GM23248 (cell line): Measurements from ENCODE around the gene EIF4G3. TPM values are rescaled to one million over a fixed set of nuclear protein-coding genes. Genes with fewer than 3 reads are reported as not detected.
"Not testable (repeated sequence)": the region's sequence is repeated elsewhere in the genome, so short reads cannot be mapped to it uniquely, and the experiment has no call there.

ENCODE experiments used
- DNase-seq: peaks from one replicate; pipeline ENCODE4 v3.0.0-alpha.2; 2015
- H2AFZ ChIP-seq: fragments of 200-600 bp; sonication (generic); 2 replicates; pipeline ENCODE4 v1.6.1; 2016; ENCODE audit warnings: antibody characterized with exemption
- H3F3A ChIP-seq: fragments of 200-600 bp; sonication (generic); 2 replicates; pipeline ENCODE4 v1.6.1; 2016; ENCODE audit warnings: mild to moderate bottlenecking, antibody characterized with exemption, mixed run types; ENCODE audit not compliant: insufficient read depth
- H3K27ac ChIP-seq: fragments of 200-600 bp; sonication (generic); 2 replicates; pipeline ENCODE4 v1.5.1; 2016; ENCODE audit warnings: mild to moderate bottlenecking
- H3K27me3 ChIP-seq: fragments of 200-600 bp; sonication (generic); replicated peaks from 2 replicates; pipeline ENCODE4 v1.6.1; 2016; ENCODE audit warnings: mild to moderate bottlenecking; ENCODE audit not compliant: insufficient read depth
- H3K36me3 ChIP-seq: fragments of 200-600 bp; sonication (generic); 2 replicates; pipeline ENCODE4 v1.6.1; 2016; ENCODE audit warnings: low read depth, mild to moderate bottlenecking
- H3K4me1 ChIP-seq: fragments of 200-600 bp; sonication (generic); 2 replicates; pipeline ENCODE4 v1.6.1; 2016; ENCODE audit warnings: mild to moderate bottlenecking; ENCODE audit not compliant: insufficient read depth
- H3K4me2 ChIP-seq: fragments of 200-600 bp; sonication (generic); one replicate; pipeline ENCODE4 v1.6.1; 2016; ENCODE audit warnings: mild to moderate bottlenecking; ENCODE audit not compliant: unreplicated experiment
- H3K4me3 ChIP-seq: fragments of 200-600 bp; sonication (generic); 2 replicates; pipeline ENCODE4 v1.5.1; 2016; ENCODE audit warnings: mild to moderate bottlenecking
- H3K79me2 ChIP-seq: fragments of 200-600 bp; sonication (generic); 2 replicates; pipeline ENCODE4 v1.6.1; 2016; ENCODE audit warnings: mild to moderate bottlenecking; ENCODE audit not compliant: insufficient read depth
- H3K9ac ChIP-seq: fragments of 200-600 bp; sonication (generic); 2 replicates; pipeline ENCODE4 v1.6.1; 2016; ENCODE audit warnings: mild to moderate bottlenecking
- H3K9me2 ChIP-seq: fragments of 200-600 bp; sonication (generic); 2 replicates; pipeline ENCODE4 v1.6.1; 2016; ENCODE audit warnings: mixed run types, mild to moderate bottlenecking, moderate library complexity; ENCODE audit not compliant: insufficient read depth
- H3K9me3 ChIP-seq: fragments of 200-600 bp; sonication (generic); one replicate; pipeline ENCODE4 v1.6.1; 2017; ENCODE audit warnings: low read depth
- H4K20me1 ChIP-seq: fragments of 200-600 bp; sonication (generic); 2 replicates; pipeline ENCODE4 v1.6.0; 2016; ENCODE audit not compliant: insufficient read depth
- EZH2 ChIP-seq: fragments of 200-600 bp; sonication (generic); IDR thresholded peaks from 2 replicates; pipeline ENCODE4 v1.6.1; 2018; ENCODE audit warnings: antibody characterized with exemption, mild to moderate bottlenecking; ENCODE audit not compliant: insufficient read depth, poor library complexity, severe bottlenecking
- EZH2phosphoT487 ChIP-seq: fragments of 200-600 bp; sonication (generic); IDR thresholded peaks from 2 replicates; pipeline ENCODE4 v1.6.1; 2018; ENCODE audit warnings: antibody characterized with exemption, moderate library complexity, mild to moderate bottlenecking, low read depth; ENCODE audit not compliant: insufficient read depth
- WGBS, 2 experiments: methylation state at CpG; one replicate each; pipeline ENCODE4 v1.1.6; 2015 to 2017; ENCODE audit warnings: low lambda C conversion rate in 2 of 2, low coverage in 1 of 2; ENCODE audit errors: missing lambda C conversion rate in 2 of 2; 5-methylcytosine and 5-hydroxymethylcytosine counted together
- in situ Hi-C: fragments of 300-500 bp; cut with MboI; formaldehyde crosslinking; loops from 2 replicates; pipeline ENCODE4 v1.15.0; 2020
- polyA plus RNA-seq: library from polyadenylated mRNA; unstranded; fragments of >200 nt; fragmentation: Nextera tagmentation; extraction: Ambion mirVana; gene quantifications from 2 replicates; pipeline ENCODE4 v1.2.1, GENCODE V29; 2016
- total RNA-seq: library from RNA; depleted of rRNA; stranded (reverse); fragments of >200 nt; shearing (Covaris generic); gene quantifications from 2 replicates; pipeline ENCODE4 v1.2.3, GENCODE V29; 2014

The EIF4G3 gene
- total and polyA plus RNA-seq, 2 experiments from 2014 or later = 24.0 to 43.1 TPM

DNA sequence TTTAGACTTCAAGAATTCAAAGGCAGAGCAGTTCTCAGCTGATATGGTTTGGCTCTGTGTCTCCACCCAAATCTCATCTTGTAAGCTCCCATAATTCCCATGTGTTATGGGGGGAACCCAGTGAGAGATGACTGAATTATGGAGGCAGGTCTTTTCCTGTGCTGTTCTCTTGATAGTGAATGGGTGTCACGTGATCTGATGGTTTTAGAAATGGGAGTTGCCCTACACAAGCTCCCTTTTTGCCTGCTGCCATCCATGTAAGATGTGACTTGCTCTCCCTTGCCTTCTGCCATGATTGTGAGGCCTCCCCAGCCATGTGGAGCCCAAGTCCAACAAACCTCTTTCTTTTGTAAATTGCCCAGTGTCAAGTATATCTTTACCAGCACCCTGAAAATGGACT, 146.5 kb downstream of the EIF4G3 start:
- Histone ChIP-seq H3K27me3 (no peaks in the 10 kb centered on the region), H3K9me2 (no peaks in the 10 kb centered on the region), H3K9ac (no peak overlapping the region), H3K27ac (no peak overlapping the region), H3K79me2 (peaks cover 100% of the 10 kb centered on the region), H3F3A (peaks cover 8% of the 10 kb centered on the region; the same call in 1 of the 2 replicates), H3K4me3 (no peak overlapping the region), H2AFZ (no peak overlapping the region), H3K9me3 (no peaks in the 10 kb centered on the region), H4K20me1 (no peaks in the 10 kb centered on the region; the same call in 1 of the 2 replicates), H3K4me2 (no peak overlapping the region), H3K4me1 (no peaks in the 10 kb centered on the region), H3K36me3 (no peaks in the 10 kb centered on the region)
- TF ChIP-seq EZH2phosphoT487 = no peak
- no peak for TF ChIP-seq EZH2
- 100% methylated on average over 1 of the region's 1 CpG for WGBS, 2 experiments
- no peak for DNase-seq
- in situ Hi-C loops = no loop called here

GRCh38 chr1:21028520-21029145, 148.1 kb downstream of the EIF4G3 start:
- Histone ChIP-seq H4K20me1 (no peaks in the 10 kb centered on the region; the same call in 1 of the 2 replicates), H2AFZ (no peak overlapping the region), H3K4me1 (no peaks in the 10 kb centered on the region), H3K4me3 (no peak overlapping the region), H3K4me2 (no peak overlapping the region), H3K9me2 (no peaks in the 10 kb centered on the region), H3F3A (peaks cover 8% of the 10 kb centered on the region; the same call in 1 of the 2 replicates), H3K36me3 (no peaks in the 10 kb centered on the region), H3K27ac (no peak overlapping the region), H3K9me3 (no peaks in the 10 kb centered on the region), H3K79me2 (peaks cover 90% of the 10 kb centered on the region), H3K27me3 (no peaks in the 10 kb centered on the region), H3K9ac (no peak overlapping the region)
- TF ChIP-seq EZH2 (no peak), EZH2phosphoT487 (no peak)
- 95 to 97% methylated on average over 12 of the region's 12 CpGs for WGBS, 2 experiments
- DNase-seq = no peak
- in situ Hi-C loops = no loop called here

DNA sequence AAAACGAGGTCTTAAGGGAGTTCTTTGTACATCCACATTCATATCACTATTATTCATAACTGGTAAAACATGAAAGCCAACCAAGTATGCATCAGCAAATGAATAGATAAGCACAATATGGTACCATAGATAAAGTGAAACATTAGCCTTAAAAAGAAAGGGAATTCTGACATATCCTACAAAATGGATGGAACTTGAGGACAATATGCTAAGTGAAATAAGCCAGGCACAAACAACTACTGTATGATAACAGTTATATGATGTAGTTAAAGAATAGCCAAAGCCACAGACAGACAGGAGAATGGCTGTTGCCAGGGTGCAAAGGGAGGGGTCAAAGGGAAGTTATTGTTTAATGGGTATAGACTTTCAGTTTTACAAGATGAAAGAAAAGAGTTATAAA, 148.9 kb downstream of the EIF4G3 start:
- Histone ChIP-seq H3K4me2 (no peak overlapping the region), H3K4me1 (peaks cover 2% of the 10 kb centered on the region), H3K36me3 (no peaks in the 10 kb centered on the region), H3K9ac (no peak overlapping the region), H3K27ac (no peak overlapping the region), H3K4me3 (no peak overlapping the region), H3K9me3 (no peaks in the 10 kb centered on the region), H2AFZ (no peak overlapping the region), H3F3A (peaks cover 10% of the 10 kb centered on the region), H3K79me2 (peaks cover 83% of the 10 kb centered on the region), H3K9me2 (no peaks in the 10 kb centered on the region), H4K20me1 (no peaks in the 10 kb centered on the region; the same call in 1 of the 2 replicates), H3K27me3 (no peaks in the 10 kb centered on the region)
- in situ Hi-C loops = no loop called here
- no peak for DNase-seq
- no peak for TF ChIP-seq EZH2phosphoT487
- TF ChIP-seq EZH2 = no peak
- 87 to 100% methylated on average over 1 of the region's 1 CpG for WGBS, 2 experiments

DNA sequence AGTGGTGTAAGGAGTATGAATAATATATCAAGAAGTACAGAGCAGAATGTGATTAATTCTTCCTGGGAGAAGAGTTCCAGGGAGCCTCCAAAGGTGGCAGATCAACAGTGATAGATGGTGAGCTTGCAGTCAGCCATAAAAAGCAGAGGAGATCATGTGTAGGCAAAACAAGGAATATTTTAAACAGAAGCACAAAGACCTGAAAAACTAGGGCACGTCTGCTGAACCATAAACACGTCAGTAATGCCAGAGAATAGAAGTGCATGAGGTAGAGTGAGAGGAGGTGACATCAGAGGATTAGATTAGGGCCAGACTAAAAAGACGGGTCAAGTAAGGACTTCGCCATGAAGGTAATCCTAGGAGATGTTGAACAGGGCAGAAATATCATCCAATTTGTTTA, 151.8 kb downstream of the EIF4G3 start:
- Histone ChIP-seq H3K27me3 (no peaks in the 10 kb centered on the region), H3F3A (peaks cover 24% of the 10 kb centered on the region), H3K36me3 (no peaks in the 10 kb centered on the region), H2AFZ (no peak overlapping the region), H3K9me3 (no peaks in the 10 kb centered on the region), H4K20me1 (peaks cover 8% of the 10 kb centered on the region; the same call in 1 of the 2 replicates), H3K4me1 (peaks cover 22% of the 10 kb centered on the region), H3K4me2 (no peak overlapping the region), H3K4me3 (no peak overlapping the region), H3K9ac (no peak overlapping the region), H3K79me2 (peaks cover 79% of the 10 kb centered on the region), H3K27ac (no peak overlapping the region), H3K9me2 (no peaks in the 10 kb centered on the region)
- in situ Hi-C loops = no loop called here
- DNase-seq = no peak
- 96 to 97% methylated on average over 4 of the region's 4 CpGs for WGBS, 2 experiments
- TF ChIP-seq EZH2phosphoT487 (no peak), EZH2 (no peak)

DNA sequence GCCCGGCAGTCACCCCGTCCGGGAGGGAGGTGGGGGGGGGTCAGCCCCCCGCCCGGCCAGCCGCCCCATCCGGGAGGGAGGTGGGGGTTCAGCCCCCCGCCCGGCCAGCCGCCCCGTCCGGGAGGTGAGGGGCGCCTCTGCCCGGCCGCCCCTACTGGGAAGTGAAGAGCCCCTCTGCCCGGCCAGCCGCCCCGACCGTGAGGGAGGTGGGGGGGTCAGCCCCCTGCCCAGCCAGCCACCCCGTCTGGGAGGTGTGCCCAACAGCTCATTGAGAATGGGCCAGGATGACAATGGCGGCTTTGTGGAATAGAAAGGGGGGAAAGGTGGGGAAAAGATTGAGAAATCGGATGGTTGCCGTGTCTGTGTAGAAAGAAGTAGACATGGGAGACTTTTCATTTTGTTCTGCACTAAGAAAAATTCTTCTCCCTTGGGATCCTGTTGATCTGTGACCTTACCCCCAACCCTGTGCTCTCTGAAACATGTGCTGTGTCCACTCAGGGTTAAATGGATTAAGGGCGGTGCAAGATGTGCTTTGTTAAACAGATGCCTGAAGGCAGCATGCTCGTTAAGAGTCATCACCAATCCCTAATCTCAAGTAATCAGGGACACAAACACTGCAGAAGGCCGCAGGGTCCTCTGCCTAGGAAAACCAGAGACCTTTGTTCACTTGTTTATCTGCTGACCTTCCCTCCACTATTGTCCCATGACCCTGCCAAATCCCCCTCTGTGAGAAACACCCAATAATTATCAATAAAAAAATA, 152.4 kb downstream of the EIF4G3 start:
- not testable (repeated sequence) for H3K4me3 ChIP-seq

More for the DNA sequence above, 152.4 kb downstream of the EIF4G3 start:
- H4K20me1 ChIP-seq, H3K4me2 ChIP-seq, DNase-seq, H3K9me3 ChIP-seq, H2AFZ ChIP-seq, H3K9ac ChIP-seq, H3K27ac ChIP-seq, H3K36me3 ChIP-seq, H3K9me2 ChIP-seq, in situ Hi-C loops, H3K27me3 ChIP-seq: not testable (repeated sequence)
- Histone ChIP-seq H3K79me2 (peaks cover 79% of the 10 kb centered on the region), H3F3A (peaks cover 24% of the 10 kb centered on the region), H3K4me1 (peaks cover 22% of the 10 kb centered on the region)
- WGBS, 2 experiments = 85 to 95% methylated on average over 4 to 22 of the region's 26 CpGs
